NCI-H2107 treated with DMSO at 0.1 percent for 48 hours (cell line): ENCODE data around the gene IGDCC3.
A peak's percentile ranks its signal among the peaks of the same experiment; 100 is the strongest.
"Not testable (repeated sequence)": the region's sequence is repeated elsewhere in the genome, so short reads cannot be mapped to it uniquely, and the experiment has no call there.

Experiments used
- DNase-seq: peaks from one replicate; lab custom pipeline; 2025; ENCODE audit not compliant: unreplicated experiment; lab: John Stamatoyannopoulos, UW

IGDCC3 gene

DNA sequence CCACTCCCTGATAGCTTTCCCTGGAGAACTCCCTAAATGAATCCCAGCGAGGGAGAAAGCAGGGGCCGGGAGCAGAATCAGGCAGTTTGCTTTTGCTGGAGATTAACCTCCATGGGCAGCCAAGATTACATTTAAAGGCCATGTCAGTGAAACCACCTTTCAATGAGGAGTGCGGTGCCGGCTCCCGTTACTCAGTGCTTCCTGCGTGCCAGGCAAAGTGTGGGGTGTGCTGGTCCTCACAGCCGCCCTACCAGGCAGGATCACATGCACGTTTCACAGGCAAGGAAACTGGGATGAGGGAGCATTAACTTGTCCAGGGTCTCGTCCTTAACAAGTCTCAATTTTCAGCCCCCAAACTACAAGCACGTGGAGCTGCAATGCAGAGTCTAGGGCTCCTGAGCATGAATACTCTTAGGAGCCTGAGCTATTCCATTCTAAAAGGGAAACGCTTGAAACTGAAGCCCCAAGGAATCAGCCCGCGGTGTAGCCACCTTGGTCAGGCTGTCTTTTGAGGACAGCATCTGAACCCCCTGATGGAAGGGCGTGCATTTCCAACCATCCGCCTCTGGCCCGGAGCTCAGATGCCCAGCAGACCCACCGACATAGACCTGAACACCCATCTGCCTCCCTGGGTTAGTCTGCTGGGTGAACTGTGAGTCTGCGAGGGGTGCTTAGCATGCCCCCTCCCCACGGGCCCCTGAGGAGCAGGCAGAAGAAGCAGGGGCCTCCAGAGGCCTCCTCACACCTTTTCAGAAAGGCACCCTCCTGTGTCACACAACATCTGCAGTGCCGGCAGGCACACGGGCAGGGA, 5.6 kb downstream of the IGDCC3 start:
- DNase-seq: no peak

DNA sequence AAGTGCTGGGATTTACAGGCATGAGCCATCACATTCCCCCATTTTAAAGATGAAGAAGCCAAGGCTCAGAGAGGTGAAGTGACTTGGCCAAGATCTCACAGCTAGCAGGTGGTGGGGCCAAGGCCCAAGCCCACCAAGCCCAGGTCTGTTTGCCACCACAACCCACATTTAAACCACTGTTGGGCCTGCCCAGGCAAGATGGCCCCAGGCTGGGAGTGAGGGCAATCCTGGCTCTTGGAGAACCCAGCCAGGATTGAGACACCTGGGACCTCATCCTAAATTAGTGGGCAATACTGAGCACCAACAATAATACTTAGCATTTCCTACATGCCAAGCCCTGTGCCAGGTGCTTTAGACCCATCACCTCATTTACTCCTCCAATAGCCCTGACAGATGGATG, 6.9 kb downstream of the IGDCC3 start:
- DNase-seq: no peak

- DNase-seq: no peak
Observed at GRCh38 chr15:65369651-65370050, 8.2 kb downstream of the IGDCC3 start.

GRCh38 chr15:65369212-65369547, 8.6 kb downstream of the IGDCC3 start:
- DNase-seq: no peak

- peak; percentile 31 for DNase-seq
Observed at GRCh38 chr15:65368302-65369211, 9.2 kb downstream of the IGDCC3 start.

GRCh38 chr15:65366122-65366892, 11.5 kb downstream of the IGDCC3 start:
- DNase-seq: no peak

- DNase-seq: no peak
Observed at GRCh38 chr15:65365229-65365628, 12.6 kb downstream of the IGDCC3 start.

DNA sequence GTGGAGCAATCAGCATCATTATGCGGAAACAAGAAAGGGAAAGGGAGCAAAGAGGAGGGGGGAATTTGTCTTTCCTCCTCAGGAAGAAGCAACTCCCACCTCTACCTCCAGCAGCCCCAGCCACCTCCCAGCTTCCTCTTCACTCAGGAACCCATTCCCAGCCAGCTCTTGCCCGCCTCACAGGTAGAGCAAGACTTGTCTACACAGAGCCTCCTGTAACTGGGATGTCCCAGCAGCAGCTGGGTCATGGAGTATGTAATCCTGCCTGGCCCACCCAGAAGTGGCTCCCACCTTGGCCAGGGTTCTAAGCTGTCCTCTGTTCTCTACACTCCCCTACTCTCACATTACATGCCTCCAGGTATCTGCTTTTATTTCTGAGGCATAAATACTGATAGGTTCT, 14.0 kb downstream of the IGDCC3 start:
- no peak for DNase-seq

- no peak for DNase-seq
Observed at GRCh38 chr15:65363306-65363705, 14.5 kb downstream of the IGDCC3 start.

DNA sequence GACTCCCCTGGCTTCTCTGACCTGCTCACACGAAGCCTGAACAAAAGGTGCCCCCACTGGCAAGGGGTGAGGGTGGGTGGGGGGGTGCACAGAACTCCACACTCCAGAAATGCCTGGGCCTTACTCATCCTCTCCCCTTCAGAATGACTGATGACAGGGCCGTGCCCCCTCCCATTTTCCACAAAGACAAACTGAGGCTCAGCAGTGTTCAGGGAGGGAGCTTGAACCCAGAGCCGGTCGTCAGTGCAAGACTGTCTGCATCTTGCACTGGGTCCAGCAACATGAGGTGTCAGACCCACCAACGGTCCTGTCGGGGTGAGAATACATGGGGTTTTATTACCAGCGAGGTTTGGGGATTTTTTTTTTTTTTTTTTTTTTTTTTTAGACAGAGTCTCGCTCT, 15.3 kb downstream of the IGDCC3 start:
- no peak for DNase-seq

GRCh38 chr15:65361708-65362459, 15.9 kb downstream of the IGDCC3 start:
- DNase-seq: no peak

DNA sequence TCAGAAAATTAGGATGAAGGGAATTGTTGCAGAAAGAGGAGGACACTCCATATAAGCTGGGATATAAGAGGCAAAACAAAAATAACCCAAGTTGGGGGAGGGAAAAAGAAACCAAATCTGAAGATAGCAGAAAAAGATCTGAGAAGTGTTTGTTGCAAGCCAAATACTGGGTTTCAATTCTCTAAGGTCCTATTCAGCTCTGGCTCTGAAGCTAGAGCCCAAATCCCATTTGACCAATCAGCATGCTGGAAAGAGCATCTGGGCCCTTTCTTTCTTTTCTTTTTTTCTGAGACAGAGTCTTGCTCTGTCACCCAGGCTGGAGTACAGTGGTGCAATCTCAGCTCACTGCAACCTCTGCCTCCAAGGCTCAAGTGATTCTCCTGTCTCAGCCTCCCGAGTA, 17.3 kb downstream of the IGDCC3 start:
- DNase-seq: no peak

GRCh38 chr15:65355988-65356353, 21.8 kb downstream of the IGDCC3 start:
- DNase-seq: no peak

DNA sequence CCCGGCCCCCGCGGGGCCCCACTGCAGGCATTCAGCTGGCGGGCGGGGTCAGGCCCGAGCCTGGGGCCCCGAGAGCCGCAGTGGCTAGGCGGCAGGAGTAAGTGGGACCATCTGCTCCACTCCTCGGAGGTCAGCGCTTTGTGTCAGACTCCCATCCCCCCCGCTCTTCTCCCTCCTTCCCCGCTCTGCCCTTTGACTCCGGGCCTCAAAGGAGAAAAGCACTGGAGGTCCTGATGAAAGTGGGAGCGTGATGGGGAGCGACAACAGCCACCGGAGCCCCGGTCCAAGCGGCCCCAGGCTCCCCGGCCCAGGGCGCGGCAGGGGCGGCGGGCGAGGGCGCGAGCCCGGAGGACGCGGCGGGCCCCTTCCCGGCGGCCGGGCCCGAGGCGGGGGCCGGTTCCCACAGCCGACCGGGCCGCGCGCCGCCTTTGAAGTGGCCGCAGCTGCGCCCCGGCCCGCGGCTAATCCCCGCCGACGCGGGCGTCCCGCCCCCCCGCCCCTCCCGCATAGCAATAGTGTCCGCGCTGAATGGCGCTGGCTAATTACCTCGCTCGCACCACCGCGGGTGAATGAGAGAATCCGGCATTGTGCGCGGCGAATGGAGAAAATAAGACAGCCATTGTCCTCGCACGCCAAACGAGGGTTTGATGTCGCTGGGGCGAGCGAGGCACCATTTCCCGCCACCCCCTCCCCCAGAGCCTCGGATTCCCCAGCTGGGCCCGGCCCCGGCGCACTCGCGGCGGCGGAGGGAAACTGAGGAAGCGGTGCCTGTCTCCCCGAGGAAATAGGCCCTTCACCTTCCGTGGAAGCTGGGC, 22.4 kb downstream of the IGDCC3 start:
- no peak for DNase-seq

DNA sequence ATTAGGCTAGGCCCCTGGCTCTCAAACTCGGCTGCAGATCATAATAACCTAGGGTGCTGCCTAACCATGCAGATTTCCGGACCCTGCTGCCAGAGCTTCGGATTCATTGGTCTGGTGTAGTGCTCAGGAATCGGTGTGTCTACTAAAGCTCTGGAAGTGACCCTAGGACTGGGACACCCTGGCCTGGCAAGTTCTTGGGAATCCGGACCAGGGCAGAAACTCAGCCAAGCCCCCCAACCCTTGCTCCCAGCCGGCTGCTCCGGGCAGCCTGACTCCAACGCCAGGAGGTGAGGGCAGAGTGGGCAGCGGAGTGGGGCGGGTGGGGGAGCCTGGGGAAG, 23.0 kb downstream of the IGDCC3 start:
- no peak for DNase-seq

- not testable (repeated sequence) for DNase-seq
Observed at GRCh38 chr15:65351972-65352371, 25.8 kb downstream of the IGDCC3 start.

DNA sequence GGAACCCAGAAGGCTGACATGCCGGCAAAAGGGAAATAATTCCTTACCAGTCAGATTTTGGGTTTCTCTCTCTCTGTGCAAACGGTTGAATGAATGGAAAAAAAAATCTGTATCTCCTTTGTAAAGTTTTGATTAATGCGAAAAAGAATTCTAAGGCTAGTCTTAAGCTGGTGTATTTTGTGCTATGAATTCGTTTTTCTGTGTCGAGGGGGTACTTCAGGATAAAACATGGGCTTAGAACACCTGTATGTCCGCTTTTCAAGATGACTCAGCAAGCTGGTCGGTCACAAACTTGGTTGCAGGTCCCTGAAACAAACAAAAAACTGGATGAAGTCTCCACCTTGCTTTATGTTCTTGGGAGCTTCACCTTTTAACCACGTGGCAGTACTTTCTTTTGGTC, 28.5 kb downstream of the IGDCC3 start:
- no peak for DNase-seq

- DNase-seq: not testable (repeated sequence)
Observed at GRCh38 chr15:65347756-65348155, 30.0 kb downstream of the IGDCC3 start.

GRCh38 chr15:65346856-65347598, 30.8 kb downstream of the IGDCC3 start:
- no peak for DNase-seq

DNA sequence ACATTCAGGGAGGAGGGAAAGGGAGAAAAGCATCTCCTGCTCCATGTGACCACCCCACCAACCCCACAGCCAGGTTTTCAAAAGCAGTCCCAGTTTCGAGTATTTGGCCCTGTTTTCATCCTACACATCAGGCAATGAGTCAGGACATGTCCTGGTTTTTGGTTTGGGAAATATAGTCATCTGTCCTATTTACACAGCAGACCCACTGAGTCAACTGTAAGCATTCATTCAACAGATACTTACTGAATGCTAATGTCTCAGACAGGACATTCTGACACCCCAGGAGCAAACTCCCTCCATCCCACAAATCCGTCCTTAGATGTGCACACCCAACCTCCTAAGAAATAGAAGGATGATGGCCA, 32.9 kb downstream of the IGDCC3 start:
- no peak for DNase-seq
